Fibroblast of lung (primary cell): ENCODE data around the gene RASGRF2. TPM values are rescaled to one million over a fixed set of nuclear protein-coding genes. Genes with fewer than 3 reads are reported as not detected.

ENCODE experiments used
- DNase-seq, 2 donors: peaks; one replicate each; pipeline versions ENCODE4 v3.0.0 to v3.0.0-alpha.2; 2010; ENCODE audit warnings: low read depth in 2 of 2
- H2AFZ ChIP-seq: 2 replicates; pipeline ENCODE4 v1.5.1; 2012; ENCODE audit warnings: low read length, control low read depth, inconsistent platforms
- H3K27ac ChIP-seq: 2 replicates; pipeline ENCODE4 v1.5.1; 2011; ENCODE audit warnings: low read length, control low read depth; ENCODE audit not compliant: insufficient read depth
- H3K27me3 ChIP-seq: 2 replicates; pipeline ENCODE4 v1.5.1; 2011; ENCODE audit warnings: mild to moderate bottlenecking, low read length; ENCODE audit not compliant: control insufficient read depth, insufficient read depth
- H3K36me3 ChIP-seq: 2 replicates; pipeline ENCODE4 v1.5.1; 2011; ENCODE audit warnings: low read length; ENCODE audit not compliant: control insufficient read depth, insufficient read depth
- H3K4me1 ChIP-seq: 2 replicates; pipeline ENCODE4 v1.5.1; 2011; ENCODE audit warnings: low read length; ENCODE audit not compliant: control insufficient read depth, insufficient read depth; ENCODE audit errors: extremely low read depth
- H3K4me2 ChIP-seq: 2 replicates; pipeline ENCODE4 v1.5.1; 2011; ENCODE audit warnings: low read length, control low read depth; ENCODE audit not compliant: insufficient read depth; ENCODE audit errors: extremely low read depth
- H3K4me3 ChIP-seq, 4 experiments: fragments of 200-600 bp in 1 of 4; sonication (generic) in 1 of 4; replicated peaks in 1 of 4; 2 replicates each; pipeline ENCODE4 v1.5.1; 2011 to 2016; ENCODE audit warnings: low read length in 4 of 4, low read depth in 3 of 4, mild to moderate bottlenecking in 3 of 4, control low read depth in 2 of 4, inconsistent platforms in 1 of 4, mixed read lengths in 1 of 4; ENCODE audit not compliant: insufficient read depth in 1 of 4; ENCODE audit errors: control extremely low read depth in 1 of 4
- H3K79me2 ChIP-seq: 2 replicates; pipeline ENCODE4 v1.5.1; 2012; ENCODE audit warnings: mild to moderate bottlenecking, low read length, inconsistent platforms; ENCODE audit not compliant: control insufficient read depth, insufficient read depth
- H3K9ac ChIP-seq: 2 replicates; pipeline ENCODE4 v1.5.1; 2011; ENCODE audit warnings: mild to moderate bottlenecking, low read length, control low read depth; ENCODE audit not compliant: insufficient read depth
- H3K9me3 ChIP-seq: 2 replicates; pipeline ENCODE4 v1.5.1; 2012; ENCODE audit warnings: low read depth, low read length; ENCODE audit not compliant: control insufficient read depth, insufficient read depth
- H4K20me1 ChIP-seq: 2 replicates; pipeline ENCODE4 v1.5.1; 2011; ENCODE audit warnings: low read length; ENCODE audit not compliant: control insufficient read depth, insufficient read depth; ENCODE audit errors: extremely low read depth
- CTCF ChIP-seq, 2 donors: IDR thresholded peaks in 1 of 2; conservative IDR thresholded peaks in 1 of 2; 1 replicate in 1 of 2; 2 replicates in 1 of 2; pipeline ENCODE4 v1.5.1; 2011 to 2012; ENCODE audit warnings: low read length in 2 of 2, control low read depth in 1 of 2, inconsistent platforms in 1 of 2, low read depth in 1 of 2, mild to moderate bottlenecking in 1 of 2
- EZH2 ChIP-seq: IDR thresholded peaks from 2 replicates; pipeline ENCODE4 v1.5.1; 2012; ENCODE audit warnings: low read length, control low read depth, mild to moderate bottlenecking; ENCODE audit errors: missing control alignments
- polyA plus RNA-seq, 2 donors: library from polyadenylated mRNA; depleted of rRNA in 1 of 2; stranded (reverse) in 1 of 2; unstranded in 1 of 2; fragments of >200 nt; gene quantifications; 2 replicates each; pipeline ENCODE4 v1.2.1, GENCODE V29; 2011 to 2012; ENCODE audit warnings: missing spikeins in 1 of 2
- total RNA-seq: library from RNA; depleted of rRNA; stranded (reverse); fragments of >200 nt; gene quantifications from 2 replicates; pipeline ENCODE4 v1.2.1, GENCODE V29; 2014

Gene RASGRF2
- total and polyA plus RNA-seq, 2 donors (not counting 1 experiment from before 2014, with no cell fraction given): 3.5 to 19.5 TPM

- no peaks in the 10 kb centered on the region for H4K20me1 ChIP-seq
- H3K4me3 ChIP-seq: peak within 1 kb of the TSS in 2 of 4 experiments; percentile 24 to 49
- no peaks in the 10 kb centered on the region for H3K27me3 ChIP-seq
- DNase-seq: peak; percentile 34 to 53
- H3K4me1 ChIP-seq: peaks cover 7% of the 10 kb centered on the region
- H3K27ac ChIP-seq: peak within 1 kb of the TSS; percentile 40
- no peak within 1 kb of the TSS for H3K9ac ChIP-seq
- no peaks in the 10 kb centered on the region for H3K79me2 ChIP-seq
- H3K9me3 ChIP-seq: no peaks in the 10 kb centered on the region
- peaks cover 1% of the 10 kb centered on the region for H3K36me3 ChIP-seq
- peak within 1 kb of the TSS; percentile 68 for H3K4me2 ChIP-seq
- no peak for TF ChIP-seq EZH2
- TF ChIP-seq CTCF (conservative IDR thresholded peaks at IDR 0.05 in 1 of 2, IDR thresholded peaks at IDR 0.05 in 1 of 2; ENCODE audit: low read depth in 1 of 2, low read length in 2 of 2): no peak
- H2AFZ ChIP-seq: peak within 1 kb of the TSS; percentile 56
Observed at GRCh38 chr5:81233080-81233634, 273.0 kb downstream of the RASGRF2 start, which contains the start of gene CKMT2. Gene CKMT2 (plus strand): TSS chr5:81233322. CDS start chr5:81251133, 17,811 bp downstream.

GRCh38 chr5:81234299-81234698 is 274.1 kb downstream of the RASGRF2 start:
- Histone ChIP-seq H3K27ac (no peak overlapping the region), H3K4me1 (peaks cover 7% of the 10 kb centered on the region), H3K79me2 (no peaks in the 10 kb centered on the region), H3K9me3 (no peaks in the 10 kb centered on the region), H3K27me3 (no peaks in the 10 kb centered on the region), H3K4me2 (no peak overlapping the region), H3K4me3 (no peak overlapping the region), H4K20me1 (no peaks in the 10 kb centered on the region), H2AFZ (no peak overlapping the region), H3K36me3 (peaks cover 1% of the 10 kb centered on the region), H3K9ac (no peak overlapping the region)
- TF ChIP-seq CTCF (conservative IDR thresholded peaks at IDR 0.05 in 1 of 2, IDR thresholded peaks at IDR 0.05 in 1 of 2; ENCODE audit: low read depth in 1 of 2, low read length in 2 of 2) (no peak), EZH2 (no peak)
- DNase-seq: no peak

DNA sequence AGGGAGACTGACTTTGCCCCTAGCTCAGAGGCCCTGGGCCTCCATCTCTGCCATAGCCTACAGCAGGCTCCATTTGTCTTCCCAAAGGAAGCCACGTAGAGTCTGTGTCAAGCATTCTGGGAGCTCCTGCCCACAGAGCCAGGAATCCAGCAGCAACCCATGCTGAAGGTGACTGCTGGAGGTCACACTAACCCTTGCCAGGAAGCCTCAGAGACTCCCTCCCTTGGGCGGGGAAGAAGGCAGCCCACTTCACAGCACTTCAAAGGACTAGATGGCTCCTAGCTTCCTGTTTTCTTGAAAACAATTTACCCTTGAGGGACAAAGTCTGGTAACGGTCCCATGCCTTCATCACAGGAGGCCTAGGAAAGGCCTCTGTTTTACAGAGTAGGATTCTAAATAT is 274.6 kb downstream of the RASGRF2 start:
- no peak overlapping the region for H3K4me2 ChIP-seq
- no peak overlapping the region for H3K4me3 ChIP-seq
- no peaks in the 10 kb centered on the region for H3K27me3 ChIP-seq
- H3K9ac ChIP-seq: no peak overlapping the region
- no peak for DNase-seq
- no peak overlapping the region for H2AFZ ChIP-seq
- TF ChIP-seq CTCF (conservative IDR thresholded peaks at IDR 0.05 in 1 of 2, IDR thresholded peaks at IDR 0.05 in 1 of 2; ENCODE audit: low read depth in 1 of 2, low read length in 2 of 2) (no peak), EZH2 (no peak)
- no peak overlapping the region for H3K27ac ChIP-seq
- no peaks in the 10 kb centered on the region for H3K79me2 ChIP-seq
- H3K4me1 ChIP-seq: peaks cover 7% of the 10 kb centered on the region
- H3K36me3 ChIP-seq: peaks cover 1% of the 10 kb centered on the region
- H4K20me1 ChIP-seq: no peaks in the 10 kb centered on the region
- no peaks in the 10 kb centered on the region for H3K9me3 ChIP-seq
